ENCODE measurements around the gene TET3. TPM values are rescaled to one million over a fixed set of nuclear protein-coding genes. Genes with fewer than 3 reads are reported as not detected.

The TET3 gene
- total RNA-seq, 1 donor, result 8.0 TPM

DNA sequence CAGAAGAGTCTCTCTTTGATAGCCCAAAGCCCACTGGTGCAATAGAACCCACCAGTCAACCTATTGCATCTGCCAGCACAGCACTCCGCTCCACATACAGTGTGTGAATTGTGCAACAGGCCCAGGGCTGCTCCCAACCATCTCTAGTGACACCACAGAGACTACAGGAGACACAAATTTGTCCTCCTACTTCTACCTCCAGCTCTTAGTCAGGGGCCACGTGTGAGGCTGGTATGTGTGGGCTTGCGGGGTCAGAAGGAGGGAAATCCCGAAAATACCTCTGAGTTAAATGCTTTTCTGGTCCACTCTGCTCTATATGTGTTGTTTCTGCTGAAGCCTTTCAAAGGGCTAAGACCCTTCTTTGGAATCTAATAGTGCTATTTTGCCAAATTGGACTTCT lies 40.0 kb upstream of the TET3 start:
- Histone ChIP-seq H3K79me2 (ENCODE audit: insufficient read depth, low read length) (peaks cover 60% of the 10 kb centered on the region), H3K36me3 (ENCODE audit: insufficient read depth, low read length) (peaks cover 49% of the 10 kb centered on the region), H3K9me3 (ENCODE audit: low read depth, low read length) (no peaks in the 10 kb centered on the region), H3K27ac (ENCODE audit: low read depth, low read length) (no peak overlapping the region), H3K4me2 (ENCODE audit: insufficient read depth, low read length) (no peak overlapping the region), H3K4me3 (ENCODE audit: insufficient read depth, low read length) (no peak overlapping the region), H3K4me1 (ENCODE audit: insufficient read depth, low read length) (peaks cover 5% of the 10 kb centered on the region), H2AFZ (ENCODE audit: low read length) (no peak overlapping the region), H3K27me3 (ENCODE audit: insufficient read depth, low read length) (no peaks in the 10 kb centered on the region), H4K20me1 (ENCODE audit: insufficient read depth, low read length) (peaks cover 79% of the 10 kb centered on the region)
- DNase-seq (ENCODE audit: insufficient read length, low spot score, missing footprints), result no peak
- TF ChIP-seq CTCF (IDR thresholded peaks at IDR 0.05; ENCODE audit: extremely low read depth, low read depth, low read length), result no peak

GRCh38 chr2:73946215-73946614 lies 38.5 kb upstream of the TET3 start:
- Histone ChIP-seq H3K9me3 (ENCODE audit: low read depth, low read length) (no peaks in the 10 kb centered on the region), H3K79me2 (ENCODE audit: insufficient read depth, low read length) (peaks cover 51% of the 10 kb centered on the region), H3K4me1 (ENCODE audit: insufficient read depth, low read length) (no peaks in the 10 kb centered on the region), H2AFZ (ENCODE audit: low read length) (no peak overlapping the region), H4K20me1 (ENCODE audit: insufficient read depth, low read length) (peaks cover 71% of the 10 kb centered on the region), H3K27me3 (ENCODE audit: insufficient read depth, low read length) (no peaks in the 10 kb centered on the region), H3K27ac (ENCODE audit: low read depth, low read length) (no peak overlapping the region), H3K4me3 (ENCODE audit: insufficient read depth, low read length) (no peak overlapping the region), H3K4me2 (ENCODE audit: insufficient read depth, low read length) (no peak overlapping the region), H3K36me3 (ENCODE audit: insufficient read depth, low read length) (peaks cover 48% of the 10 kb centered on the region)
- TF ChIP-seq CTCF (IDR thresholded peaks at IDR 0.05; ENCODE audit: extremely low read depth, low read depth, low read length), result no peak
- DNase-seq (ENCODE audit: insufficient read length, low spot score, missing footprints), result no peak

GRCh38 chr2:73946666-73947065 lies 38.0 kb upstream of the TET3 start:
- Histone ChIP-seq H3K79me2 (ENCODE audit: insufficient read depth, low read length) (peaks cover 48% of the 10 kb centered on the region), H2AFZ (ENCODE audit: low read length) (no peak overlapping the region), H4K20me1 (ENCODE audit: insufficient read depth, low read length) (peaks cover 70% of the 10 kb centered on the region), H3K4me2 (ENCODE audit: insufficient read depth, low read length) (no peak overlapping the region), H3K27me3 (ENCODE audit: insufficient read depth, low read length) (no peaks in the 10 kb centered on the region), H3K27ac (ENCODE audit: low read depth, low read length) (no peak overlapping the region), H3K9me3 (ENCODE audit: low read depth, low read length) (no peaks in the 10 kb centered on the region), H3K4me1 (ENCODE audit: insufficient read depth, low read length) (no peaks in the 10 kb centered on the region), H3K36me3 (ENCODE audit: insufficient read depth, low read length) (peaks cover 52% of the 10 kb centered on the region), H3K4me3 (ENCODE audit: insufficient read depth, low read length) (no peak overlapping the region)
- DNase-seq (ENCODE audit: insufficient read length, low spot score, missing footprints), result no peak
- no peak for TF ChIP-seq CTCF (IDR thresholded peaks at IDR 0.05; ENCODE audit: extremely low read depth, low read depth, low read length)

DNA sequence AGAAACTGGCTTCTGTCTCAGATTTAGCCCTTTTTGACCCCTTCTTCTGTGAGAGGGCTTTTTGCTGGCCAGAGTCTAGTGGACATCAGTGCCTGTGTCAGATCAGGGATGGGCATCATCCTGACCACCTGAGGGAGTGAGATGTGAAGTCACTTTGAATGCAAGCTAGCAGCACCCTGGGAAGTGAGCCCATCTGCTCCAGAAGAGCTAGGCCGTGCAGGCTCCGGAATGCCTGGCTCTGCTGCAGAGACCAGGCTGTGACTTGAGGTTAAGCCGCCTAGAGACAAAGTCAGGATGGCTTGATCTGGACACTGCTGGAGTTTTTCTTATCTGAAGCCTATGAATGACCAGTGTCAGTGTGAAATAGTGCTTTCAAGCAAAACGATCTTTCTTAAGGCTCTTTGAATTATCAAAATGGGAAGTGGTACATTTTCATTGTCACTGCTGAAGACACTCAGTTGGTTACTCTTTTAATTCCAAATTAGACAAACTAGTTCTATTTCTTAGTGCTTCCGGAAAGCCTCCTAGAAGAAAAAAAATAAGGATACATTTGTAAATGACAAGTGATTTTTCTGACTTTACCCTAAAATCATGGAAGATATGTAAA lies 37.2 kb upstream of the TET3 start:
- Histone ChIP-seq H3K9me3 (ENCODE audit: low read depth, low read length) (no peaks in the 10 kb centered on the region), H3K4me3 (ENCODE audit: insufficient read depth, low read length) (no peak overlapping the region), H3K27ac (ENCODE audit: low read depth, low read length) (no peak overlapping the region), H3K36me3 (ENCODE audit: insufficient read depth, low read length) (peaks cover 56% of the 10 kb centered on the region), H3K79me2 (ENCODE audit: insufficient read depth, low read length) (peaks cover 44% of the 10 kb centered on the region), H3K4me1 (ENCODE audit: insufficient read depth, low read length) (peaks cover 3% of the 10 kb centered on the region), H3K27me3 (ENCODE audit: insufficient read depth, low read length) (no peaks in the 10 kb centered on the region), H3K4me2 (ENCODE audit: insufficient read depth, low read length) (no peak overlapping the region), H4K20me1 (ENCODE audit: insufficient read depth, low read length) (peaks cover 73% of the 10 kb centered on the region), H2AFZ (ENCODE audit: low read length) (no peak overlapping the region)
- DNase-seq (ENCODE audit: insufficient read length, low spot score, missing footprints), result no peak
- no peak for TF ChIP-seq CTCF (IDR thresholded peaks at IDR 0.05; ENCODE audit: extremely low read depth, low read depth, low read length)
